Measurements from ENCODE around the gene ABHD5.
A peak's percentile ranks its signal among the peaks of the same experiment; 100 is the strongest.

DNA sequence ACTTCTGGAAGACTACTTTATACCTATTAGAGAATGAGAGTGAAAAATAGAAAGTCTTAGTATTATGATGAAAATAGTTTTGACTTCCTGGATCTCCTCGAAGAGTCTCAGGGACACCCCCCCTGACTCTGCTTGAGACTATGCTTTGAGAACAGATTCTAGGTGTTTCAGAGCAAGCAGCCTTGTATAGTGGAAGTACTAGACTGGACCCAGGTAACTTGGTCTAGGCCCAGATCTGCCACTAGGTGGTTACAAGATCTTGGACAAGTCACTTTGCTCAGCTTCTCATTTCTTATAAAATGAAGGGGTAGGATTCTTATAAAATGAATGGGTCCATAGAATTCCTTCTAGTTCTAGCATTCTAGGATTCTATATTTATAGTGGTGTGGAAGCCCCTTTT is 9.1 kb downstream of the ABHD5 start:
- TF ChIP-seq, protein P1, sequence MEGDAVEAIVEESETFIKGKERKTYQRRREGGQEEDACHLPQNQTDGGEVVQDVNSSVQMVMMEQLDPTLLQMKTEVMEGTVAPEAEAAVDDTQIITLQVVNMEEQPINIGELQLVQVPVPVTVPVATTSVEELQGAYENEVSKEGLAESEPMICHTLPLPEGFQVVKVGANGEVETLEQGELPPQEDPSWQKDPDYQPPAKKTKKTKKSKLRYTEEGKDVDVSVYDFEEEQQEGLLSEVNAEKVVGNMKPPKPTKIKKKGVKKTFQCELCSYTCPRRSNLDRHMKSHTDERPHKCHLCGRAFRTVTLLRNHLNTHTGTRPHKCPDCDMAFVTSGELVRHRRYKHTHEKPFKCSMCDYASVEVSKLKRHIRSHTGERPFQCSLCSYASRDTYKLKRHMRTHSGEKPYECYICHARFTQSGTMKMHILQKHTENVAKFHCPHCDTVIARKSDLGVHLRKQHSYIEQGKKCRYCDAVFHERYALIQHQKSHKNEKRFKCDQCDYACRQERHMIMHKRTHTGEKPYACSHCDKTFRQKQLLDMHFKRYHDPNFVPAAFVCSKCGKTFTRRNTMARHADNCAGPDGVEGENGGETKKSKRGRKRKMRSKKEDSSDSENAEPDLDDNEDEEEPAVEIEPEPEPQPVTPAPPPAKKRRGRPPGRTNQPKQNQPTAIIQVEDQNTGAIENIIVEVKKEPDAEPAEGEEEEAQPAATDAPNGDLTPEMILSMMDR (conservative IDR thresholded peaks at IDR 0.05; ENCODE audit: low read depth, low read length): peak; percentile 74
- TF ChIP-seq EZH2 (IDR thresholded peaks at IDR 0.05; ENCODE audit: low read length, unreplicated experiment) (no peak), EZH2phosphoT487 (IDR thresholded peaks at IDR 0.05; ENCODE audit: borderline replicate concordance, low read length) (no peak)
